GM23338 (cell line): ENCODE data around the gene LAMA4. TPM values are rescaled to one million over a fixed set of nuclear protein-coding genes. Genes with fewer than 3 reads are reported as not detected.

ENCODE experiments used
- ATAC-seq: fragments of 200-7000 bp; cut with Tn5 transposase; 3 replicates; pipeline ENCODE4 v1.9.1; 2020
- DNase-seq: peaks from one replicate; pipeline ENCODE4 v3.0.0-alpha.2; 2015; ENCODE audit warnings: low spot score
- H2AFZ ChIP-seq: fragments of 200-600 bp; sonication (generic); 2 replicates; pipeline ENCODE4 v1.8.0; 2016; ENCODE audit warnings: antibody characterized with exemption, mild to moderate bottlenecking, moderate library complexity
- H3F3A ChIP-seq: fragments of 200-600 bp; sonication (generic); replicated peaks from 2 replicates; pipeline ENCODE4 v1.8.0; 2017; ENCODE audit warnings: antibody characterized with exemption, mixed run types, low read depth
- H3K27ac ChIP-seq: fragments of 200-600 bp; sonication (generic); 2 replicates; pipeline ENCODE4 v1.6.1; 2016; ENCODE audit warnings: low read depth
- H3K27me3 ChIP-seq: fragments of 200-600 bp; sonication (generic); 2 replicates; pipeline ENCODE4 v1.8.0; 2016; ENCODE audit warnings: mild to moderate bottlenecking, mixed run types, moderate library complexity; ENCODE audit not compliant: insufficient read depth
- H3K36me3 ChIP-seq: fragments of 200-600 bp; sonication (generic); 2 replicates; pipeline ENCODE4 v1.8.0; 2016; ENCODE audit warnings: mild to moderate bottlenecking; ENCODE audit not compliant: insufficient read depth
- H3K4me1 ChIP-seq: fragments of 200-600 bp; sonication (generic); 2 replicates; pipeline ENCODE4 v1.8.0; 2016; ENCODE audit warnings: mild to moderate bottlenecking, moderate library complexity; ENCODE audit not compliant: insufficient read depth
- H3K4me2 ChIP-seq: fragments of 200-600 bp; sonication (generic); 2 replicates; pipeline ENCODE4 v1.7.1; 2017; ENCODE audit warnings: mixed run types
- H3K4me3 ChIP-seq: fragments of 200-600 bp; sonication (generic); 2 replicates; pipeline ENCODE4 v1.6.1; 2016; ENCODE audit warnings: mixed run types
- H3K79me2 ChIP-seq: fragments of 200-600 bp; sonication (generic); replicated peaks from 2 replicates; pipeline ENCODE4 v1.8.0; 2017; ENCODE audit warnings: mild to moderate bottlenecking; ENCODE audit not compliant: insufficient read depth
- H3K9me2 ChIP-seq: fragments of 200-600 bp; sonication (generic); 2 replicates; pipeline ENCODE4 v1.8.0; 2017; ENCODE audit not compliant: insufficient read depth
- H4K20me1 ChIP-seq: fragments of 200-600 bp; sonication (generic); replicated peaks from 2 replicates; pipeline ENCODE4 v1.8.0; 2017; ENCODE audit warnings: mild to moderate bottlenecking; ENCODE audit not compliant: insufficient read depth
- H3K27ac Mint-ChIP-seq: 2 replicates; pipeline ENCODE4 v1.8.0; 2020; ENCODE audit warnings: inconsistent platforms, mild to moderate bottlenecking, moderate library complexity, mixed read lengths
- H3K27me3 Mint-ChIP-seq: 3 replicates; pipeline ENCODE4 v1.8.0; 2022; ENCODE audit warnings: low read depth, mild to moderate bottlenecking, moderate library complexity, mixed read lengths, inconsistent platforms; ENCODE audit not compliant: insufficient read depth, poor library complexity
- H3K36me3 Mint-ChIP-seq: 3 replicates; pipeline ENCODE4 v1.8.0; 2021; ENCODE audit warnings: low read depth, mild to moderate bottlenecking, inconsistent platforms, moderate library complexity, mixed read lengths
- H3K4me1 Mint-ChIP-seq: 3 replicates; pipeline ENCODE4 v1.8.0; 2020; ENCODE audit warnings: mild to moderate bottlenecking, inconsistent platforms, mixed read lengths
- H3K4me3 Mint-ChIP-seq: 3 replicates; pipeline ENCODE4 v1.8.0; 2021; ENCODE audit warnings: moderate library complexity, mild to moderate bottlenecking, inconsistent platforms, mixed read lengths
- H3K9me3 Mint-ChIP-seq: 3 replicates; pipeline ENCODE4 v1.8.0; 2020; ENCODE audit warnings: moderate library complexity, mild to moderate bottlenecking, inconsistent platforms, mixed read lengths
- CREB1 ChIP-seq: fragments of 250-450 bp; sonication (Bioruptor Pico); IDR thresholded peaks from 2 replicates; pipeline ENCODE4 v1.5.0; 2020; ENCODE audit warnings: low read depth, mild to moderate bottlenecking, moderate library complexity
- CTCF ChIP-seq, 2 experiments: fragments of 200-600 bp in 1 of 2; sonication (generic) in 1 of 2; conservative IDR thresholded peaks; 2 replicates each; pipeline versions ENCODE4 v1.5.1 to v1.6.1; 2016 to 2017; ENCODE audit warnings: antibody characterized with exemption in 2 of 2, low read depth in 2 of 2, mild to moderate bottlenecking in 2 of 2, moderate library complexity in 1 of 2
- EZH2 ChIP-seq: fragments of 200-600 bp; sonication (generic); IDR thresholded peaks from one replicate; pipeline ENCODE4 v1.8.0; 2017; ENCODE audit warnings: antibody characterized with exemption, mild to moderate bottlenecking, low read depth; ENCODE audit not compliant: unreplicated experiment
- EZH2phosphoT487 ChIP-seq: fragments of 200-600 bp; sonication (generic); IDR thresholded peaks from one replicate; pipeline ENCODE4 v1.8.1; 2018; ENCODE audit warnings: antibody characterized with exemption; ENCODE audit not compliant: unreplicated experiment
- JUNB ChIP-seq: IDR thresholded peaks from one replicate; pipeline ENCODE4 v1.6.1; 2016; ENCODE audit warnings: antibody characterized with exemption; ENCODE audit not compliant: unreplicated experiment
- NANOG ChIP-seq: IDR thresholded peaks from 2 replicates; pipeline ENCODE4 v1.6.1; 2016; ENCODE audit warnings: antibody characterized with exemption, borderline replicate concordance
- POLR2AphosphoS5 ChIP-seq: IDR thresholded peaks from 2 replicates; pipeline ENCODE4 v1.6.1; 2016; ENCODE audit warnings: antibody characterized with exemption, low read depth
- STAT1 ChIP-seq: IDR thresholded peaks from one replicate; pipeline ENCODE4 v1.6.1; 2016; ENCODE audit warnings: antibody characterized with exemption; ENCODE audit not compliant: unreplicated experiment
- ZNF114 ChIP-seq: fragments of 250-450 bp; sonication (Bioruptor Pico); IDR thresholded peaks from 2 replicates; pipeline ENCODE4 v1.5.0; 2020; ENCODE audit warnings: mild to moderate bottlenecking, moderate library complexity
- ZNF331 ChIP-seq: fragments of 250-450 bp; sonication (Bioruptor Pico); IDR thresholded peaks from 2 replicates; pipeline ENCODE4 v1.5.0; 2020; ENCODE audit warnings: low read depth, mild to moderate bottlenecking, moderate library complexity
- polyA plus RNA-seq: library from polyadenylated mRNA; unstranded; fragments of >200 nt; fragmentation: Nextera tagmentation; extraction: Ambion mirVana; gene quantifications from 2 replicates; pipeline ENCODE4 v1.2.1, GENCODE V29; 2016
- total RNA-seq: library from RNA; depleted of rRNA; stranded (reverse); fragments of >200 nt; shearing (Covaris generic); gene quantifications from 2 replicates; pipeline ENCODE4 v1.2.3, GENCODE V29; 2014
- TF ChIP-seq, protein P1 (sequence below): IDR thresholded peaks from one replicate; pipeline ENCODE4 v1.6.1; 2018; ENCODE audit warnings: antibody characterized with exemption; ENCODE audit not compliant: unreplicated experiment
- TF ChIP-seq, protein P2 (sequence below): IDR thresholded peaks from 2 replicates; pipeline ENCODE4 v1.6.1; 2016; ENCODE audit warnings: antibody characterized with exemption
- TF ChIP-seq, protein P3 (sequence below): fragments of 250-450 bp; sonication (Bioruptor Pico); IDR thresholded peaks from 2 replicates; pipeline ENCODE4 v1.5.0; 2020; ENCODE audit warnings: mild to moderate bottlenecking, moderate library complexity

Gene LAMA4
- total and polyA plus RNA-seq, 2 experiments from 2014 or later, result 1.7 to 2.8 TPM

- Mint-ChIP-seq H3K27me3 (peaks cover under 1% of the 10 kb centered on the region), H3K4me3 (no peak overlapping the region), H3K4me1 (peaks cover 10% of the 10 kb centered on the region), H3K27ac (no peak overlapping the region), H3K9me3 (no peaks in the 10 kb centered on the region), H3K36me3 (no peaks in the 10 kb centered on the region; the same call in 2 of the 3 replicates)
- ATAC-seq (no peak), DNase-seq (no peak)
- Histone ChIP-seq H3K79me2 (no peaks in the 10 kb centered on the region), H4K20me1 (no peaks in the 10 kb centered on the region), H3K4me2 (no peak overlapping the region), H3K27me3 (no peaks in the 10 kb centered on the region), H2AFZ (no peak overlapping the region), H3K9me2 (peaks cover 4% of the 10 kb centered on the region; the same call in 1 of the 2 replicates), H3F3A (no peaks in the 10 kb centered on the region), H3K4me1 (no peaks in the 10 kb centered on the region), H3K4me3 (no peak overlapping the region), H3K27ac (no peak overlapping the region), H3K36me3 (no peaks in the 10 kb centered on the region)
- TF ChIP-seq NANOG (no peak), STAT1 (no peak), CTCF (conservative IDR thresholded peaks at IDR 0.05; ENCODE audit: low read depth in 2 of 2) (no peak), EZH2 (no peak), POLR2AphosphoS5 (no peak), EZH2phosphoT487 (no peak), CREB1 (CRISPR knock-in tag) (no peak), JUNB (no peak), ZNF331 (no peak), ZNF114 (CRISPR knock-in tag) (no peak)
- TF ChIP-seq, protein P1, sequence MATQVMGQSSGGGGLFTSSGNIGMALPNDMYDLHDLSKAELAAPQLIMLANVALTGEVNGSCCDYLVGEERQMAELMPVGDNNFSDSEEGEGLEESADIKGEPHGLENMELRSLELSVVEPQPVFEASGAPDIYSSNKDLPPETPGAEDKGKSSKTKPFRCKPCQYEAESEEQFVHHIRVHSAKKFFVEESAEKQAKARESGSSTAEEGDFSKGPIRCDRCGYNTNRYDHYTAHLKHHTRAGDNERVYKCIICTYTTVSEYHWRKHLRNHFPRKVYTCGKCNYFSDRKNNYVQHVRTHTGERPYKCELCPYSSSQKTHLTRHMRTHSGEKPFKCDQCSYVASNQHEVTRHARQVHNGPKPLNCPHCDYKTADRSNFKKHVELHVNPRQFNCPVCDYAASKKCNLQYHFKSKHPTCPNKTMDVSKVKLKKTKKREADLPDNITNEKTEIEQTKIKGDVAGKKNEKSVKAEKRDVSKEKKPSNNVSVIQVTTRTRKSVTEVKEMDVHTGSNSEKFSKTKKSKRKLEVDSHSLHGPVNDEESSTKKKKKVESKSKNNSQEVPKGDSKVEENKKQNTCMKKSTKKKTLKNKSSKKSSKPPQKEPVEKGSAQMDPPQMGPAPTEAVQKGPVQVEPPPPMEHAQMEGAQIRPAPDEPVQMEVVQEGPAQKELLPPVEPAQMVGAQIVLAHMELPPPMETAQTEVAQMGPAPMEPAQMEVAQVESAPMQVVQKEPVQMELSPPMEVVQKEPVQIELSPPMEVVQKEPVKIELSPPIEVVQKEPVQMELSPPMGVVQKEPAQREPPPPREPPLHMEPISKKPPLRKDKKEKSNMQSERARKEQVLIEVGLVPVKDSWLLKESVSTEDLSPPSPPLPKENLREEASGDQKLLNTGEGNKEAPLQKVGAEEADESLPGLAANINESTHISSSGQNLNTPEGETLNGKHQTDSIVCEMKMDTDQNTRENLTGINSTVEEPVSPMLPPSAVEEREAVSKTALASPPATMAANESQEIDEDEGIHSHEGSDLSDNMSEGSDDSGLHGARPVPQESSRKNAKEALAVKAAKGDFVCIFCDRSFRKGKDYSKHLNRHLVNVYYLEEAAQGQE, result no peak
- TF ChIP-seq, protein P2, sequence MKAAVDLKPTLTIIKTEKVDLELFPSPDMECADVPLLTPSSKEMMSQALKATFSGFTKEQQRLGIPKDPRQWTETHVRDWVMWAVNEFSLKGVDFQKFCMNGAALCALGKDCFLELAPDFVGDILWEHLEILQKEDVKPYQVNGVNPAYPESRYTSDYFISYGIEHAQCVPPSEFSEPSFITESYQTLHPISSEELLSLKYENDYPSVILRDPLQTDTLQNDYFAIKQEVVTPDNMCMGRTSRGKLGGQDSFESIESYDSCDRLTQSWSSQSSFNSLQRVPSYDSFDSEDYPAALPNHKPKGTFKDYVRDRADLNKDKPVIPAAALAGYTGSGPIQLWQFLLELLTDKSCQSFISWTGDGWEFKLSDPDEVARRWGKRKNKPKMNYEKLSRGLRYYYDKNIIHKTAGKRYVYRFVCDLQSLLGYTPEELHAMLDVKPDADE, result no peak
- TF ChIP-seq, protein P3, sequence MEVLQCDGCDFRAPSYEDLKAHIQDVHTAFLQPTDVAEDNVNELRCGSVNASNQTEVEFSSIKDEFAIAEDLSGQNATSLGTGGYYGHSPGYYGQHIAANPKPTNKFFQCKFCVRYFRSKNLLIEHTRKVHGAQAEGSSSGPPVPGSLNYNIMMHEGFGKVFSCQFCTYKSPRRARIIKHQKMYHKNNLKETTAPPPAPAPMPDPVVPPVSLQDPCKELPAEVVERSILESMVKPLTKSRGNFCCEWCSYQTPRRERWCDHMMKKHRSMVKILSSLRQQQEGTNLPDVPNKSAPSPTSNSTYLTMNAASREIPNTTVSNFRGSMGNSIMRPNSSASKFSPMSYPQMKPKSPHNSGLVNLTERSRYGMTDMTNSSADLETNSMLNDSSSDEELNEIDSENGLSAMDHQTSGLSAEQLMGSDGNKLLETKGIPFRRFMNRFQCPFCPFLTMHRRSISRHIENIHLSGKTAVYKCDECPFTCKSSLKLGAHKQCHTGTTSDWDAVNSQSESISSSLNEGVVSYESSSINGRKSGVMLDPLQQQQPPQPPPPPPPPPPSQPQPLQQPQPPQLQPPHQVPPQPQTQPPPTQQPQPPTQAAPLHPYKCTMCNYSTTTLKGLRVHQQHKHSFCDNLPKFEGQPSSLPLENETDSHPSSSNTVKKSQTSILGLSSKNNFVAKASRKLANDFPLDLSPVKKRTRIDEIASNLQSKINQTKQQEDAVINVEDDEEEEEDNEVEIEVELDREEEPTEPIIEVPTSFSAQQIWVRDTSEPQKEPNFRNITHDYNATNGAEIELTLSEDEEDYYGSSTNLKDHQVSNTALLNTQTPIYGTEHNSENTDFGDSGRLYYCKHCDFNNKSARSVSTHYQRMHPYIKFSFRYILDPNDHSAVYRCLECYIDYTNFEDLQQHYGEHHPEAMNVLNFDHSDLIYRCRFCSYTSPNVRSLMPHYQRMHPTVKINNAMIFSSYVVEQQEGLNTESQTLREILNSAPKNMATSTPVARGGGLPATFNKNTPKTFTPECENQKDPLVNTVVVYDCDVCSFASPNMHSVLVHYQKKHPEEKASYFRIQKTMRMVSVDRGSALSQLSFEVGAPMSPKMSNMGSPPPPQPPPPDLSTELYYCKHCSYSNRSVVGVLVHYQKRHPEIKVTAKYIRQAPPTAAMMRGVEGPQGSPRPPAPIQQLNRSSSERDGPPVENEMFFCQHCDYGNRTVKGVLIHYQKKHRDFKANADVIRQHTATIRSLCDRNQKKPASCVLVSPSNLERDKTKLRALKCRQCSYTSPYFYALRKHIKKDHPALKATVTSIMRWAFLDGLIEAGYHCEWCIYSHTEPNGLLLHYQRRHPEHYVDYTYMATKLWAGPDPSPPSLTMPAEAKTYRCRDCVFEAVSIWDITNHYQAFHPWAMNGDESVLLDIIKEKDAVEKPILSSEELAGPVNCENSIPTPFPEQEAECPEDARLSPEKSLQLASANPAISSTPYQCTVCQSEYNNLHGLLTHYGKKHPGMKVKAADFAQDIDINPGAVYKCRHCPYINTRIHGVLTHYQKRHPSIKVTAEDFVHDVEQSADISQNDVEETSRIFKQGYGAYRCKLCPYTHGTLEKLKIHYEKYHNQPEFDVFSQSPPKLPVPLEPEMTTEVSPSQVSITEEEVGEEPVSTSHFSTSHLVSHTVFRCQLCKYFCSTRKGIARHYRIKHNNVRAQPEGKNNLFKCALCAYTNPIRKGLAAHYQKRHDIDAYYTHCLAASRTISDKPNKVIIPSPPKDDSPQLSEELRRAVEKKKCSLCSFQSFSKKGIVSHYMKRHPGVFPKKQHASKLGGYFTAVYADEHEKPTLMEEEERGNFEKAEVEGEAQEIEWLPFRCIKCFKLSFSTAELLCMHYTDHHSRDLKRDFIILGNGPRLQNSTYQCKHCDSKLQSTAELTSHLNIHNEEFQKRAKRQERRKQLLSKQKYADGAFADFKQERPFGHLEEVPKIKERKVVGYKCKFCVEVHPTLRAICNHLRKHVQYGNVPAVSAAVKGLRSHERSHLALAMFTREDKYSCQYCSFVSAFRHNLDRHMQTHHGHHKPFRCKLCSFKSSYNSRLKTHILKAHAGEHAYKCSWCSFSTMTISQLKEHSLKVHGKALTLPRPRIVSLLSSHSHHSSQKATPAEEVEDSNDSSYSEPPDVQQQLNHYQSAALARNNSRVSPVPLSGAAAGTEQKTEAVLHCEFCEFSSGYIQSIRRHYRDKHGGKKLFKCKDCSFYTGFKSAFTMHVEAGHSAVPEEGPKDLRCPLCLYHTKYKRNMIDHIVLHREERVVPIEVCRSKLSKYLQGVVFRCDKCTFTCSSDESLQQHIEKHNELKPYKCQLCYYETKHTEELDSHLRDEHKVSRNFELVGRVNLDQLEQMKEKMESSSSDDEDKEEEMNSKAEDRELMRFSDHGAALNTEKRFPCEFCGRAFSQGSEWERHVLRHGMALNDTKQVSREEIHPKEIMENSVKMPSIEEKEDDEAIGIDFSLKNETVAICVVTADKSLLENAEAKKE, result no peak
These were observed 30.3 kb downstream of the LAMA4 start for GRCh38 chr6:112224088-112224487.
